ENCODE results near the gene TRIM66. TPM values are rescaled to one million over a fixed set of nuclear protein-coding genes. Genes with fewer than 3 reads are reported as not detected.

The TRIM66 gene
- total and polyA plus RNA-seq, 3 experiments from 2014 or later, result 0.43 to 29.7 (median 27.7) TPM

DNA sequence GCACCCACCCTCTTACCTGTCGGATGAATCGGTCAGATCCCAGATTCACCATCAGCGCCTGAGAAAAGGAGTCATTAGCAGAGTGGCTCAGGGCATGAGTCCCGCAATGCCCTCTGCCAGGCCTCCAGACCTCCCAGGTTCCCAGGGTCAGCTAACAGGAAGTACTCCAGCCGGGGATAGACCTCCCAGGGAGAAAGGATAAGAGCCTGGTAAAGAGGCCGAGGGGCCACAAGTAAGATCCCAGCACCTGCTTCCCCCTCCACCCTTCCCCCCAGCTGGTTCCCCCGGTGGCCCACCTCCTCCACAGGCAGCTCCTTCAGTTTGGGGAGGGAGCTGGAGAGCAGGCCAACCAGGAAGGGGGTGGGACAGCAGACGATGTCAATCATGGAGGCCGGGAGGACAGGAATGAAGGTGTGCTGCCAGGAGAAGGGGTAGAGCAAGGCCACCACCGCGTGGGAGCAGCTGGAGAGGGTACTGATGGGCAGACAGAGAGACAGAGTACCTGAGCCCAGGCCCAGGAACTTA is 16.5 kb upstream of the TRIM66 start:
- Mint-ChIP-seq H3K27me3 (peaks cover 0 to 2% of the 10 kb centered on the region in 2 donors), H3K36me3 (no peaks in the 10 kb centered on the region), H3K4me1 (no peaks in the 10 kb centered on the region), H3K4me3 (no peak overlapping the region), H3K27ac (peak overlapping the region in 1 of 8 donors; percentile 74), H3K9me3 (no peaks in the 10 kb centered on the region)
- ChIA-PET POLR2A (no interaction called here), CTCF (no interaction called here)
- Histone ChIP-seq H3K4me3 (ENCODE audit: low read length) (no peak overlapping the region), H3K27ac (ENCODE audit: low read depth, low read length) (no peak overlapping the region), H3K36me3 (ENCODE audit: insufficient read depth, low read length) (no peaks in the 10 kb centered on the region), H3K4me1 (ENCODE audit: insufficient read depth, low read length) (no peaks in the 10 kb centered on the region), H3K27me3 (ENCODE audit: insufficient read depth, low read length, poor library complexity, severe bottlenecking) (no peaks in the 10 kb centered on the region), H3K9me3 (ENCODE audit: low read length) (no peaks in the 10 kb centered on the region)
- no peak for DNase-seq

DNA sequence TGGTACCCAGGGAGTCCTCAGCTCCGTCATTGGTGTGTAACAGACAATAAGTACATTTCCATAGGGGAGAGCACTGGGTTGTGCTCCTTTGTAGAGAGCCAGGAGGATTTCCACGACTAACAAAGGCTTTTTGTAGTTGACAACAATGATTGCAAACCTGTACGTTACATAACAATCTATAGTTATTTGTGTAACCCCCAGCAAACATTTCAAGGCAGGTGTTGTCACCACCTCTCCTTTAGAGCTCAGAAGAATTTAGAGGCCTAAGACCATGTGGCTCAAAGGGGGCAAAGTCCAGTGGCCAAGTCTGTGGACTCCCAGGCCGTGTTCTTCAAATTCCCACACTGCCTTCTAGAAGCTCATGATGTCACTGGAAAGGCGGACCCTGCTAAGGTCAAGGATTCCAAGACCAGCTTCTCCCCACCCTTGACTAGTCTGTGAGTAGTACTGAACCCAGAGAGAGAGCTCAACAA is 15.9 kb upstream of the TRIM66 start:
- H3K36me3 ChIP-seq (ENCODE audit: insufficient read depth, low read length), result no peaks in the 10 kb centered on the region
- H3K4me3 Mint-ChIP-seq, result peak overlapping the region in 1 of 7 donors; percentile 24
- DNase-seq, result no peak
- ChIA-PET CTCF (no interaction called here), POLR2A (no interaction called here)
- no peaks in the 10 kb centered on the region for H3K4me1 Mint-ChIP-seq
- H3K4me3 ChIP-seq (ENCODE audit: low read length), result no peak overlapping the region
- peak overlapping the region in 1 of 8 donors; percentile 29 for H3K27ac Mint-ChIP-seq
- no peaks in the 10 kb centered on the region for H3K36me3 Mint-ChIP-seq
- H3K27me3 Mint-ChIP-seq, result peaks cover 0 to 2% of the 10 kb centered on the region in 2 donors
- no peaks in the 10 kb centered on the region for H3K9me3 Mint-ChIP-seq
- no peaks in the 10 kb centered on the region for H3K9me3 ChIP-seq (ENCODE audit: low read length)
- H3K27ac ChIP-seq (ENCODE audit: low read depth, low read length), result no peak overlapping the region
- no peaks in the 10 kb centered on the region for H3K27me3 ChIP-seq (ENCODE audit: insufficient read depth, low read length, poor library complexity, severe bottlenecking)
- no peaks in the 10 kb centered on the region for H3K4me1 ChIP-seq (ENCODE audit: insufficient read depth, low read length)

DNA sequence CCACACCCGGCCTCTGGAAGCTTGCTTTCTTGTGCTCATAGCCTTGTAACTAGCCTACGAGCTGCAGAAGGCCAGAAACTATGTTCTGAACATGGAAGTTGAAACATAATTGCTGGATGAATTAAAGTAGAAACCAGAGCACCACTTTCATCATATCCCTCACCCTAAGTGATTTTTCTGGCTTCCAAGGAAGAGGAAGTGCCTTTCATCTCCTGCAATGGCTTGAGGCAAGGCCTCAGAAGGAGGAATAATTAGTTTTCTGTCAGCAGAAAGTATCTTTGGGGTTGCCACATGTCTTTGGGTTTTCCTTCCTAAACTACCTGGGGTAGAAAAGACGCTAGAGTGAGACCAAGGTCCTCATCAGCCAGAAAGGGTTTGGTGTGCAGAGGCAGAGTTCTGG is 14.6 kb upstream of the TRIM66 start:
- H3K36me3 Mint-ChIP-seq, result no peaks in the 10 kb centered on the region
- CTCF ChIA-PET, result no interaction called here

DNA sequence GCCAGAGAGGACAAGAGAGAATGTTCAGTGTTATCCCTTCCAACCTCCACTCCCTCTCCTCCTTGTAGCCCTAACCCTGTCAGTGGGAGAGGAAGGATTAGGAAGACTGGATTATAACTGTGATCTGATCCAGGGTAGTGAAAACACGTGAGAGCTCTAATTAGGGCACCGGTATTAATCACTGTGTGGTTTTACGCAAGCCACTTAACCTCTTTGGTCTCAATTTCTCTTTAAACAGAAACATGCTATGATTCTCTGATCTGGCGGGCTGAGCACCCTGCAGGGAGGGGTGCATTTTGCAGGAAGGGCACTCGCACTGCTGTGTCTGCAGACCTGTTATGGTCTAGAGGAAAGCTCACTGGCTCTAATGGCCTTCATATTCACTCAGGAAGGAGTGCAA is 11.7 kb upstream of the TRIM66 start:
- Mint-ChIP-seq H3K4me1 (peaks cover 10 to 13% (median 10%) of the 10 kb centered on the region in 3 donors), H3K27ac (no peak overlapping the region), H3K4me3 (peak overlapping the region in 1 of 7 donors; percentile 16), H3K36me3 (peaks cover 0 to 1% (median 0%) of the 10 kb centered on the region in 3 donors), H3K27me3 (no peaks in the 10 kb centered on the region), H3K9me3 (no peaks in the 10 kb centered on the region)
- ChIA-PET POLR2A (no interaction called here), CTCF (no interaction called here)
- DNase-seq, result no peak
- Histone ChIP-seq H3K4me1 (ENCODE audit: insufficient read depth, low read length) (peaks cover 4% of the 10 kb centered on the region), H3K9me3 (ENCODE audit: low read length) (no peaks in the 10 kb centered on the region), H3K27me3 (ENCODE audit: insufficient read depth, low read length, poor library complexity, severe bottlenecking) (no peaks in the 10 kb centered on the region), H3K36me3 (ENCODE audit: insufficient read depth, low read length) (no peaks in the 10 kb centered on the region), H3K27ac (ENCODE audit: low read depth, low read length) (no peak overlapping the region), H3K4me3 (ENCODE audit: low read length) (no peak overlapping the region)

More for the DNA sequence above, 14.6 kb upstream of the TRIM66 start:
- Histone ChIP-seq H3K4me1 (ENCODE audit: insufficient read depth, low read length) (no peaks in the 10 kb centered on the region), H3K27me3 (ENCODE audit: insufficient read depth, low read length, poor library complexity, severe bottlenecking) (no peaks in the 10 kb centered on the region), H3K4me3 (ENCODE audit: low read length) (no peak overlapping the region), H3K9me3 (ENCODE audit: low read length) (no peaks in the 10 kb centered on the region), H3K36me3 (ENCODE audit: insufficient read depth, low read length) (no peaks in the 10 kb centered on the region), H3K27ac (ENCODE audit: low read depth, low read length) (no peak overlapping the region)
- Mint-ChIP-seq H3K9me3 (no peaks in the 10 kb centered on the region), H3K4me3 (peak overlapping the region in 1 of 7 donors; percentile 27), H3K27ac (peak overlapping the region in 1 of 8 donors; percentile 34), H3K4me1 (no peaks in the 10 kb centered on the region), H3K27me3 (peaks cover 0 to 2% of the 10 kb centered on the region in 2 donors)
- no peak for DNase-seq
- POLR2A ChIA-PET, result no interaction called here

DNA sequence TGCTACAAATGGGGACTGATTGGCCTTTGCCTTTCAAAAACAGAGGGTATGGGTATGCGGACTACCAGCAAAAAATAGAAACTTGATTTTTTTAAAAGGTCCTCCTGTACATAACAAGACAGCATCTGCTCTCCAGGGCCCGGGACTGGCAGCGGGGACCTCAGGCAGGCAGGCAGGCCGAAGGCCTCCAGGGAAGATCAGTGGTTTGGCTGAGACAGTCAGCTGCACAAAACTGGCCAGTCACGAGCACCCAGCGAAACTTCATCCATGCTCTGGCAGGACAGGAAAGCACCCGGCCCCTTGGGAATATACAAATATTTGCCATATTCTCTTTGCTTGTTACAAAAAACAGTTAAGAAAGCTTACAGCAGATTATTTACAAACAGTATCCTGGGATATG is 11.1 kb upstream of the TRIM66 start:
- H3K4me1 Mint-ChIP-seq, result peaks cover 15 to 17% (median 15%) of the 10 kb centered on the region in 3 donors
- H3K27ac Mint-ChIP-seq, result no peak overlapping the region
- H3K4me1 ChIP-seq (ENCODE audit: insufficient read depth, low read length), result peaks cover 4% of the 10 kb centered on the region
- no peaks in the 10 kb centered on the region for H3K27me3 ChIP-seq (ENCODE audit: insufficient read depth, low read length, poor library complexity, severe bottlenecking)
- H3K27me3 Mint-ChIP-seq, result no peaks in the 10 kb centered on the region
- H3K4me3 ChIP-seq (ENCODE audit: low read length), result no peak overlapping the region
- POLR2A ChIA-PET, result no interaction called here
- CTCF ChIA-PET, result no interaction called here
- H3K36me3 ChIP-seq (ENCODE audit: insufficient read depth, low read length), result no peaks in the 10 kb centered on the region
- peaks cover 0 to 7% (median 0%) of the 10 kb centered on the region in 3 donors for H3K36me3 Mint-ChIP-seq
- no peaks in the 10 kb centered on the region for H3K9me3 Mint-ChIP-seq
- H3K4me3 Mint-ChIP-seq, result no peak overlapping the region
- no peak overlapping the region for H3K27ac ChIP-seq (ENCODE audit: low read depth, low read length)
- no peaks in the 10 kb centered on the region for H3K9me3 ChIP-seq (ENCODE audit: low read length)
- no peak for DNase-seq

DNA sequence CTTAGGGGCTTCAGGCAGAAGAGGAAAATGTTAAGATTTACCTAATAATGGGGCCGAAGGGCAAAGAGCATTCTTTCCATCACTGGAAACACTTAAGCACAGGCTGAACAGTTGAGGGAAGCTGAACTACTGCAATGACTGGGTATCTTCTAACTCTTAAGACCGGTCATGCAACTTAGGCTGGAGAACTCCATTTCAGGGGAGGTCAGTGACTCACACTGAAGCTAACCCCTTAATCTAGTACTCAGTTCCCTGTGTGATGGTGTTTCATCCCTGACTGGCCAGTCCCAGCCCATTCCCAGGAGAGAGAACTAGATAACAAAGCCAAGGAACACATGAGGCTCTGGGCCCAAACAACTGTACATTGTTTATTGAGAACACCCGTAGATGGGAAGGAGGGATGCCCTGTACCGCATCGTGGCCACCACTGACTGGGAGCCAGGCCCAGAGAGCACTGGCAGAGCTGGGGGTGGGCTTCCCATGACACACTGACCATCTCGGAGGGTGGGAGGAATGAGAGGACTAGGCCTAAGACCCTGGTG is 10.6 kb upstream of the TRIM66 start:
- Histone ChIP-seq H3K36me3 (ENCODE audit: insufficient read depth, low read length) (no peaks in the 10 kb centered on the region), H3K4me1 (ENCODE audit: insufficient read depth, low read length) (peaks cover 8% of the 10 kb centered on the region), H3K9me3 (ENCODE audit: low read length) (no peaks in the 10 kb centered on the region), H3K27me3 (ENCODE audit: insufficient read depth, low read length, poor library complexity, severe bottlenecking) (no peaks in the 10 kb centered on the region), H3K4me3 (ENCODE audit: low read length) (no peak overlapping the region), H3K27ac (ENCODE audit: low read depth, low read length) (no peak overlapping the region)
- Mint-ChIP-seq H3K36me3 (peaks cover 0 to 10% (median 0%) of the 10 kb centered on the region in 3 donors), H3K9me3 (no peaks in the 10 kb centered on the region), H3K27me3 (no peaks in the 10 kb centered on the region), H3K4me3 (peak overlapping the region in 1 of 7 donors; percentile 23), H3K27ac (no peak overlapping the region), H3K4me1 (peaks cover 20 to 22% (median 20%) of the 10 kb centered on the region in 3 donors)
- POLR2A ChIA-PET, result no interaction called here
- DNase-seq, result no peak
- CTCF ChIA-PET, result no interaction called here

DNA sequence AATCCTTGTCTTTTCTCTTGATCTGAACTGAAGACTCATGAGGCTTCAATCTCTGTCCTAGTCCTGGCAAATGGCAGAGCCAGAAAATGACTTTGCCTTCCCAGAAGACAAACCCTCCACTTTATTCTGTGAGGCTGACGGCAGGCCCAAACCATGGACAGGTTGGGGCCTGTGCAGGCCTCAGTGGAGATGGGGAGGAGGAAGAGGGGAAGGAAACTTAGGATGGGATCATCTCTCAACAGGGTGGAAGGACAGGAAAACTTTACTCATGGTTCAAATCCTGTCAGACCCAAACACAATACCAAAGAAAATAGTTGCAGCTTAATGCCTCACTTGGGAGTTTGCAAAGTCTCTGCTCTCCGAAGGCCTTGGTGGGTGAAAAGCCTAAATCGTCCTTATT is 10.0 kb upstream of the TRIM66 start:
- DNase-seq, result no peak
- Mint-ChIP-seq H3K4me3 (peak overlapping the region in 1 of 7 donors; percentile 13), H3K27me3 (no peaks in the 10 kb centered on the region), H3K27ac (no peak overlapping the region), H3K9me3 (no peaks in the 10 kb centered on the region), H3K4me1 (peaks cover 24 to 28% (median 25%) of the 10 kb centered on the region in 3 donors), H3K36me3 (peaks cover 0 to 13% (median 0%) of the 10 kb centered on the region in 3 donors)
- Histone ChIP-seq H3K4me1 (ENCODE audit: insufficient read depth, low read length) (peaks cover 13% of the 10 kb centered on the region), H3K27ac (ENCODE audit: low read depth, low read length) (no peak overlapping the region), H3K27me3 (ENCODE audit: insufficient read depth, low read length, poor library complexity, severe bottlenecking) (no peaks in the 10 kb centered on the region), H3K4me3 (ENCODE audit: low read length) (no peak overlapping the region), H3K36me3 (ENCODE audit: insufficient read depth, low read length) (no peaks in the 10 kb centered on the region), H3K9me3 (ENCODE audit: low read length) (no peaks in the 10 kb centered on the region)
- ChIA-PET CTCF (no interaction called here), POLR2A (no interaction called here)

DNA sequence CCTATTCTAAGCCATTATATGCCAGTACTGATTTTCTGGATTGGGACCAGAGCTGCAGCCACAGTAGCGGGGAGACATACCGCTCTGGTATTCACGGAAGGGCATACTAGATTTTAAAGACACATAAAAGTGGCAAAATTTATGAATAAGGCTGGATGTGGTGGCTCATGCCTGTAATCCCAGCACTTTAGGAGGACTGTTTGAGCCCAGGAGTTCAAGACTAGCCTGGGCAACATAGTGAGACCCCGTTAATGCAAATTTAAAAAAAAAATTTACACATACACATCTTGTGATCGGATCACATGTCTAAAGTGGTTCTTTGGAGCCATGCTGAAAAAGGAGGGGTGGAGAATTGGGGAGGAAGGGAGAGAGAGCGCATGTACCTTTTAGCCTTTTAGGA is 9.1 kb upstream of the TRIM66 start:
- Mint-ChIP-seq H3K36me3 (peaks cover 0 to 20% (median 0%) of the 10 kb centered on the region in 3 donors), H3K4me3 (peak overlapping the region in 2 of 7 donors; percentile 37 to 94), H3K4me1 (peaks cover 24 to 35% (median 25%) of the 10 kb centered on the region in 3 donors), H3K27ac (no peak overlapping the region), H3K27me3 (no peaks in the 10 kb centered on the region), H3K9me3 (no peaks in the 10 kb centered on the region)
- Histone ChIP-seq H3K27ac (ENCODE audit: low read depth, low read length) (no peak overlapping the region), H3K4me1 (ENCODE audit: insufficient read depth, low read length) (peaks cover 13% of the 10 kb centered on the region), H3K4me3 (ENCODE audit: low read length) (no peak overlapping the region), H3K9me3 (ENCODE audit: low read length) (no peaks in the 10 kb centered on the region), H3K36me3 (ENCODE audit: insufficient read depth, low read length) (peaks cover 2% of the 10 kb centered on the region), H3K27me3 (ENCODE audit: insufficient read depth, low read length, poor library complexity, severe bottlenecking) (no peaks in the 10 kb centered on the region)
- ChIA-PET CTCF (no interaction called here), POLR2A (no interaction called here)
- no peak for DNase-seq

Data from CD8-positive, alpha-beta memory T cell (primary cell).